Measurements from ENCODE around the gene EIF1B.

Gene EIF1B

GRCh38 chr3:40355410-40355809 lies 45.9 kb downstream of the EIF1B start:
- DNase-seq = no peak

- no peak for DNase-seq
Observed at GRCh38 chr3:40358454-40358853, 48.9 kb downstream of the EIF1B start.
